Islet precursor cell (in vitro differentiated cells): ENCODE measurements around the gene AHDC1.
A peak's percentile ranks its signal among the peaks of the same experiment; 100 is the strongest.
"Not testable (repeated sequence)": the region's sequence is repeated elsewhere in the genome, so short reads cannot be mapped to it uniquely, and the experiment has no call there.

Experiments used
- DNase-seq: peaks from one replicate; pipeline ENCODE4 v3.0.0-alpha.2; 2018

The AHDC1 gene

GRCh38 chr1:27561124-27561899, 42.6 kb downstream of the AHDC1 start:
- DNase-seq: no peak

GRCh38 chr1:27560268-27561123, 43.4 kb downstream of the AHDC1 start:
- DNase-seq: no peak

GRCh38 chr1:27559466-27560030, 44.4 kb downstream of the AHDC1 start:
- no peak for DNase-seq

DNA sequence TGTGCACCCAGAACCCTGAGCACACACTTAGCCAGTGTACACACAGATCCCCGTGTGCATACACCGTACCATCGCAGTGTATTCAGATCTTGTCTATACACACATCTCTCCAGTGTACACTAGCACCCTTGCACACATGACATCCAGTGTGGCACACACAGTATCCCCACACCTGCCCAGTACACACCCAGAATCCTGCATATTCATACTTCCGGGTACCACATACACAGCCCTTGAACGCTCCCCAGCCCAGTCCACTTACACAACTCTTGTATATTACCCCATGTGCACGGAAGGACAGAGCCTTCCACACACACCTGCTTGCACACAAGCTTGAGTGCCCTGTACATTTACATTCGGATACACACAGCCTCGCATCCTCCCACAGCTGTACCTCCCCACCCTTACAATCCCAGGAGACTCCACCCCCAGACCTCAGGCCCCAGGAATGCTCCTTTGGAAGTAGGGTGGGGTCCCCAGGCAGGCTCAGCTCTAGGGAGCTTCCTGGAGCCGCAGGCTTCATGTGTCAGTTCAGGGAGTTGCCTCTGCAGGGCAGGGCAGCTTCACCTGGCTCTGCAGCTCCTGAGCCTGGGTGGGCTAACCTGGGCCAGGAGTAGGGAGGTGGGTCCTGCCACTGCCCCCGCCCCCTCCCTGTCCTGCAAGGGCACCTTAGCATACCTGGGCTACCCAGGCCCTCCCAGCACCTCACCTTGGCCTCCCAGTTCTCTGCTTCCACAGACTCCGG, 46.2 kb downstream of the AHDC1 start:
- peak; percentile 85 for DNase-seq

GRCh38 chr1:27556781-27557595, 47.0 kb downstream of the AHDC1 start:
- peak; percentile 99 for DNase-seq

DNA sequence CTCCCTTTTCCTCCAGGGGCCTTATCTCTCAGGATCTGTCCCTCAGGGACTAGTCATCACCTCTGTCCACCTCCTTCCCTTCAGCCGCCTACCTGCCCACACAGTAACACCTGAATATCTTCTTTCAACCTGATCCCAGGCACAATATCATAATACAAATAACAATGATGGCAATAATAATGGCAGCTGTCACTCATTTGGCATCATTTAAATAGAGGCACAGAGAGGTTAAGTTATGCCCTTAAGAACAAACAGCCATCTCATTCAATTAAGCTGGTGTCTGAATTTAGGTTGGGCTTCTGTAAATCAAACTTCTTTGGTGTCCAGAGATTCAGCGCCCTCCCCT, 47.5 kb downstream of the AHDC1 start:
- DNase-seq: no peak

- DNase-seq: no peak
Observed at GRCh38 chr1:27555700-27556424, 48.1 kb downstream of the AHDC1 start.

DNA sequence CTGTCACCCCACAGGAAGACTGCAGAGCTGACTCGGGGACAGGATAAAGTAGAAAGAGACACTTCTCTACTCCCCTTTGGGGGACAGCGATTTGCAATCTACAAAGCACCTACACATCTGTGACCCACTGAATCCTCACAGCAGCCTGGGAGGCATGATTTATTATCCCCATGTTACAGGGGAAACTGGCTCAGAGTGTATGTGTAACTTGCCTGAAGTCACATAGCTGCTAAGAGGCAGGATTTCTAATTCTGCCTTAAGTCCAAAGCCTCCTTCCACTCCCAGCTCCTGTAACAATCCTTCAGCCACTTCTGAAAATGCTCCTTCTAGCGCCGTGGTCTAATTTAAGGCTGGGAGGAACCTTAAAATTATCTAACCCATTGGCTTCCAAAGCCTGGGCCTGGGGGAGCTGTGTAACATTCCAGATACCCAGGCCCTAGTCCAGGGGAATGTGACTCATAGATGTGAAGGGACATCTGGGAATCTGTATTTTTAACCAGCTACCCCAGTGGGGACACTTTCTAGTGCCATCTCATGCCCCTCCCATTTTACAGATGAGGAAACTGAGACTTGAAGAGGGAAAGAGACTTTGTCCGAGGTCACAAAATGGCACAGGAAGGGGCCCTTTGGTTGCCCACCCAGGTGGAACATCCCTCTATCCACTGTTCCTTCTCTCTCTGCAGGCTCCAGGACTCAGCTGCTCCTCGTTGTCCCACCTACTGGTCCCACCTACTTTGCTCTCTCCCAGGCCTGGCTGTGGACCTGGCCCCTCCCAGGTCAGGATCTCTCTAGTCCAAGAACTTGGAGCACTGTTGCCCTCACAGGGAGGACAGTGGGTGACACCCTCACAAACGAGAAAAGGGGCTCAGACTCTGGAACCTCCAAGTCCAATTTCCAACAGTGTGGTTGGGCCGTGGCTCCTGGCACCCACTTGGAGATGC, 48.9 kb downstream of the AHDC1 start:
- DNase-seq: no peak

- DNase-seq: no peak
Observed at GRCh38 chr1:27554293-27554692, 49.7 kb downstream of the AHDC1 start.

DNA sequence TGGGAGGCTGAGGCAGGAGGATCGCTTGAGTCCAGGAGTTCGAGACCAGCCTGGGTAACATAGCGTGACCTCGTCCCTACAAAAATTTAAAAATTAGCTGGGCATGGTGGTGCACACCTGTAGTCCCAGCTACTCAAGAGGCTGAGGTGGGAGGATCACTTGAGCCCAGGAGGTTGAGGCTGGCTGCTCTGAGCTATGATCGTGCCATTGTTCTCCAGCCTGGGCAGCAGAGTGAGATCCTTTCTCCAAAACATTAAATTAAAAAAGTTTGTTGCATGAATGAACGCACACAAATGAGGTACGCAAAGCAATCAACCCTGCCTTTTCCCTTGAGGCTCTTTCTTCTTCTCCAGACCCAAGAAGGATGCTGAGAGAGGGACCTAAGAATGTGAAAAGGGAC, 50.1 kb downstream of the AHDC1 start:
- DNase-seq: not testable (repeated sequence)

DNA sequence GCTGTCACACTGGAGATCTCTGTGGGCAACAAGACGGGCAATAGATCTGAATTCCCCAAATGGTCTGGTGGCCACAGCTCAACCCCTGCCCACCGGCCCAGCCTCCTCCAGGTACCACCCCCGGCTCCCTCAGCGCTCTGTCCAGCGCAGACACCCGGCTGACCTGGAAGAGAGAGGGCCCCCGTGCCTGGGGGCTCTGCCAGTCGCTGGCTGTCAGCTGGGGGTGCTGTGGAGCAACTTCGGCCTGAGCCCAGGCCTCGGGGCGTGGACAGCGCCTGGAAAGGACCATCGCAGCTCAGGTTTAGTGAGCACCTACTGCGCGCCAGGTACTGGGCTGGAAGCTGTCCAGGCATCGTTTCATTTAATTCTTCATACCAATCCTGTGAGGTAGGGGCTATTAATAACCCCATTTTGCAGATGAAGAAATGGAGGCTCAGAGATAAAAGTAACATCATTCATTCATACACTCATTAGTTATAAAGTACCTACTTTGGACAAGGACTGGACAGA, 51.0 kb downstream of the AHDC1 start:
- no peak for DNase-seq

DNA sequence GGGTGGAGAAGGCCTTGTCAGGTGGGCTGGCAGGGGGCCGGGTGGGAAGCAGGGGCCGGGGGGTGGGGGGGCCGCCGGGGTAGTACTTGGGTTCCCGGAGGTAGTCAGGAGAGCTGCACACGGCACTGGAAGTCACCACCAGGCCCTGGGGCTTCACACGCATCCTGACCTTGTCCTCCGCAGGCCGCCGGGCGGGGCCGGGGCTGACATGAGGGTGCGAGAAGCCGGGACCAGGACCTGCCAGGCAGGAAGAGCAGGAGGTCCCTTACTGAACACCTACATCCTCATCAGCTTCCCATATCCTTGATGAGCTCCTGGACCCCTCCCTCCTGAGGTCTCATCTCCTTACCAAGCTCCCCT, 52.0 kb downstream of the AHDC1 start:
- no peak for DNase-seq

GRCh38 chr1:27551170-27551952, 52.6 kb downstream of the AHDC1 start:
- DNase-seq: no peak

DNA sequence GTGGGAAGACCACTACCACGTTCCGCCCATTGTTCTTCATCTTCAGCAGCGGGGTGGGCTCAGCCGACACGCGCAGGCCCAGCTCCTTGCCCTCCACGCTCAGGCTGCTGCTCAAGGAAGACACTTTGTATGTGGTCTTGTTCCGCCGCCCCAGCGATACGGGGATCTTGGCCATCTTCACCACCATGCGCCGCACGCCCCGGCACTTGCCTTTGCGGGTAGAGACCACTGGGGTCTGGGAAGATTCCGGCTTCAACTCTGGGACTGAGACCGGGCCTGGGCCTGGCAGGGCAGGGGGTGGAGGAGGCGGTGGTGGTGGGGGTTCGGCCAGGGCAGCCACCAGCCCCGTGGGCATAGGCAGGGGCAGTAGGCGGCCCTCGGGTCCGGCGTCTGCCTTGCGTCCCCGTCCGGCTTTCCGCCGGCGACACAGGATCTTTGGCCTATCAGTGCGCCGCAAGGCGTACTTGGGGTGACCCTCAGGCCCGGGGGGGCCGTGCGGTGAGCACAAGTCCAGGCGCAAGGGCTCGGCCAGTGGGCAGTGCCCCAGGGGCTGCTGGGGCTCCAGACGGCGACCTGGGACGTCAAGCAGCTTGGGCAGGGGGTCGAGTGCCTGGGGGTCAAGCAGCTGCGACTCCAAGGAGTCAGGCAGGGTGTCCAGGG, 53.3 kb downstream of the AHDC1 start:
- no peak for DNase-seq

DNA sequence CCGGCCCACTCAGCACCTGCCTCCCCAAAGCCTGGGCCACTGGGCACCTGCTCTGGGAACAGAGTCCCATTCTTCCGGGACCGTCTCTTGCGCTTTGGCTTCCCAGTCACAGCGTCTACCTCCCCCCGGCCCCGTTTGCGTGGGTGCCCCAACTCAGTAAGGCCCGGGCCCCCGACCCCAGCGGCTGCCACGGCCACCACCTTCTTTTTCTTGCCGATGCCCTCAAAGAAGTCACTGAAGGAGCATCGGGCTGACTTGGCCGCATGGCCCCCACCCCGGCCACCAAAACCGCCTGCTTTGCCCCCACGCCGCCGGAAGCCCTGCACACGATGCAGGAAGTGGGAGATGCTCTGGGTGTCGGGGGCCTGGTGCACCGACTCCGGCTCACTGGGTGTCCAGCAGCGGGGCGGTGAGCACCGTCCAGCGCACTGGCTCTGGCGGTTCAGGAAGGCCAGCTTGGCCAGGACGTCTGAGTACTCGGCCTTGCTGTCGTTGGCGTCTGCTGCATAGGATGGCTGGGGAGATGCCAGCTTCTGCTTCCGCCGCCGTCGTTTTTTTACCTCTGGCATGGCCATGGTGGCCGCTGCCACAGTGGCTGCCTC, 54.0 kb downstream of the AHDC1 start:
- no peak for DNase-seq

GRCh38 chr1:27548858-27549719, 54.9 kb downstream of the AHDC1 start:
- DNase-seq: no peak

- DNase-seq: no peak
Observed at GRCh38 chr1:27548136-27548853, 55.6 kb downstream of the AHDC1 start.
